ENCODE results near the gene FHIT.

- no peak for TF ChIP-seq CTCF (IDR thresholded peaks at IDR 0.05 in 4 of 5, conservative IDR thresholded peaks at IDR 0.05 in 1 of 5)
- TF ChIP-seq POLR2A (IDR thresholded peaks at IDR 0.05): no peak
These were observed 677.0 kb downstream of the FHIT start for GRCh38 chr3:60574046-60574769.
